Stimulated activated effector memory CD8-positive, alpha-beta T cell treated with anti-CD3 and anti-CD28 coated beads, Interleukin-12 subunit alpha, Interleukin-12 subunit beta, amount 100 ng/mL, for 72 hours (primary cell): ENCODE data around the gene SHANK2.
"Not testable (repeated sequence)": the region's sequence is repeated elsewhere in the genome, so short reads cannot be mapped to it uniquely, and the experiment has no call there.

Experiments used
- ATAC-seq: fragments of 150-1000 bp; cut with Tn5 transposase; 2 replicates; pipeline ENCODE4 v1.10.0; 2021
- DNase-seq, 2 donors: peaks; one replicate each; pipeline ENCODE4 v3.0.0; 2021 to 2022; ENCODE audit warnings: low spot score in 2 of 2
- H3K27ac Mint-ChIP-seq: one replicate; pipeline ENCODE4 v1.8.0; 2022; ENCODE audit warnings: mild to moderate bottlenecking, mixed read lengths
- H3K36me3 Mint-ChIP-seq: one replicate; pipeline ENCODE4 v1.8.0; 2022; ENCODE audit warnings: mild to moderate bottlenecking, mixed read lengths
- H3K4me1 Mint-ChIP-seq: one replicate; pipeline ENCODE4 v1.8.0; 2022; ENCODE audit warnings: mixed read lengths
- H3K4me3 Mint-ChIP-seq: one replicate; pipeline ENCODE4 v1.8.0; 2022; ENCODE audit warnings: mild to moderate bottlenecking, mixed read lengths
- H3K9me3 Mint-ChIP-seq: one replicate; pipeline ENCODE4 v1.8.0; 2022; ENCODE audit warnings: mixed read lengths

The SHANK2 gene

DNA sequence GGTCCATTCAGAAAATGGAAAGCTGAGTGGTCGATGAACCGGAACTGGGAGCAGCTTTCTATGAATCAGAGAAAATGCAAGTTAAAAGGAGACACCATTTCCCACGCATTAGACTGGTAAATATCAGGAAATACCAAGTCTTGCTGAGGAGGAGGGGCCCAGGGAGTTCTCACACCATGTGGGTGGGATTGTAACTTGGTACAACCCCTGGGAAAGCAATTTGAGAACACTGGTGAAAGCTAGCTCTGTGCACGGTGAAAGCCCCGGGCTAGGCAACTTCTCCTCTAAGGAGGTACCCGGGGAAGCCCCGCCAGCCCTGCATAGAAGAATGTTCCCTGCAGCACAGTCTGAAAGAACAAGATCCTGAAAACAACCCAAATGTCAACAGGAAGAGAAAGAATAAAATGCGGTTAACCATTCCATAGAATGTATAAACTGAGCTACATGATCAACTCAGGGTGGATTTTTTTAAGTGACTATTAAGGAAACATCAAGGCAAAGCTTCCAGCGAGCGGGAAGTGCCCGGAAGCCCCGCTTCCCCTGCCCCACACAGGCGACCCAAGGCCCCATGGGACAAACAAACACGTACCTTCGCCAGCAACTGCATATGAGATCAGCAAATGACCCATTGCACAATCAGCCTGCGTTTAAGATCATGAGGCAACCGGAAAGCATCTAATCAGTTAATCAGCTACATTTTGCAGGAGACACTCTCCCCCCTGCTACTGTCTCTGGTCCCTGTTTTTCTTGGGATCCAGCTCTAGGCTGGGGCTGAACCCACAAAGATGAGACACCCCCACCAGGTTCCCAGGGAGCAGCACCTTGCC is 11.3 kb downstream of the SHANK2 start:
- no peak for ATAC-seq
- DNase-seq: no peak
- no peaks in the 10 kb centered on the region for H3K36me3 Mint-ChIP-seq
- no peaks in the 10 kb centered on the region for H3K4me1 Mint-ChIP-seq
- H3K4me3 Mint-ChIP-seq: no peak overlapping the region
- H3K27ac Mint-ChIP-seq: no peak overlapping the region
- no peaks in the 10 kb centered on the region for H3K9me3 Mint-ChIP-seq

DNA sequence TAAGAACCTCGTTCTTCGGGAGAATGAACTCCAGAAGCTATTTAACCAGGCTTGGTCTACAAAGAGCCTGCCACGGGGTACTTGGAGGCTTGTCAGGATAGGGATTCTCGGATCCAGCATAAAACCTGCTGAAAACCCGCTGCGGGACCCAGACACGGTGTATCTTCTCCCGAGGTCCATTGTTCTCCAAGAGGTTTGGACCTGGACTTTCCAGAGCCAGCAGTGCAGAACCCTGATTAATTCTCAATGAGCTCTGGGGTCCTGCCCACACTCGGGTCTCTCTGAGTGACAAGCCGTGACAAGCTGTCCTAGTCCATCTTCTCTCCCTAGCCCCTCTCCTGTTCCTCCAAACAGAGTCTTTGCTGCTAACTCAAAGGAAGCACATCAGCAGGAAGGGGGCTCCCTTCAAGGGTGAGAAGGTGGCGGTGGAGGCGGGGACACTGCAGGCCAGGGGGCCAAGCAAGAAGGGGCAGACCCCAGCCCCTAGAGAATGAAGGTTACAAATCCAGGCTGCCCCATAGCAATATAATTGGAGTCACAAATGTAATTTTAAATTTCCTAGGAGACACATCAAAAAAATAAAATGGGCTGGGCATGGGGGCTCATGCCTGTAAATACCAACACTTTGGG is 12.2 kb downstream of the SHANK2 start:
- no peaks in the 10 kb centered on the region for H3K36me3 Mint-ChIP-seq
- ATAC-seq: no peak
- no peak overlapping the region for H3K27ac Mint-ChIP-seq

DNA sequence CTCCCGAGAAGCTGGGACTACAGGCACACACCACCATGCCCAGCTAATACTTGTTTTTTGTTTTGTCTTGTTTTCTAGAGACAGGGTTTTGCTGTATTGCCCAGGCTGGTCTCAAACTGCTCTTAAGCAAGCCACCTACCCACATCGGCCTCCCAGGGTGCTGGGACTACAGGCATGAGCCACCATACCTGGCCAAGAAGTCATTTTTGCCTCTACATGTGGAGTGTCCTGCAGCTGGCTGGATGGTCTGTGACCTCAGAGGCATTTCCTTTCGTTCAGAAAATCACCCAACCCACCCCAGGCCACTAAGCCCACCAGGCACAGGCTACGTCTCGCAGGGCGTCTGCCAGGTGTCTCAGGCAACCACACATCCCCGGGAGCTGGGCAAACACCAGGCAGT is 12.8 kb downstream of the SHANK2 start:
- Mint-ChIP-seq H3K4me3 (no peak overlapping the region), H3K36me3 (no peaks in the 10 kb centered on the region), H3K27ac (no peak overlapping the region), H3K4me1 (no peaks in the 10 kb centered on the region), H3K9me3 (no peaks in the 10 kb centered on the region)
- ATAC-seq (no peak), DNase-seq (no peak)

More for the DNA sequence above, 12.2 kb downstream of the SHANK2 start:
- Mint-ChIP-seq H3K4me3 (no peak overlapping the region), H3K4me1 (no peaks in the 10 kb centered on the region), H3K9me3 (no peaks in the 10 kb centered on the region)
- DNase-seq: no peak

DNA sequence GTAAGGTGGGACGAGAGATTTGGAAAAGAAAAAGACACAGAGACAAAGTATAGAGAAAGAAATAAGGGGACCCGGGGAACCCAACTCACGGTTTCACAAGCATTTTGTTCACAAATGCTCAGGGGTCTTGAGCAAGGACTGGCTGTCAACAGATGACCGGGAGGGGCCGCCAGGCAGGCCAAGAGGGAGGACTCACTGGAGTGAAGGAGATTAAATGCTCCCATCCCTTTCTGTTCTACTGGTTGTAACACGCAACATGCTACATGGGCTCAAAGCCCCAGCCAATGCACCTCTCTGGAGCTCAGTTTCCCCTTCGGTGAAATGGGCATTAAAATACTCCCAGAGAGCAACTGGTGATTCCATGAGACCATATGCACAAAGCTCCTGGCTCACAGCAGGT is 13.4 kb downstream of the SHANK2 start:
- no peak overlapping the region for H3K4me3 Mint-ChIP-seq
- H3K27ac Mint-ChIP-seq: no peak overlapping the region
- ATAC-seq: no peak
- H3K4me1 Mint-ChIP-seq: no peaks in the 10 kb centered on the region
- no peak for DNase-seq
- H3K36me3 Mint-ChIP-seq: no peaks in the 10 kb centered on the region
- H3K9me3 Mint-ChIP-seq: no peaks in the 10 kb centered on the region

DNA sequence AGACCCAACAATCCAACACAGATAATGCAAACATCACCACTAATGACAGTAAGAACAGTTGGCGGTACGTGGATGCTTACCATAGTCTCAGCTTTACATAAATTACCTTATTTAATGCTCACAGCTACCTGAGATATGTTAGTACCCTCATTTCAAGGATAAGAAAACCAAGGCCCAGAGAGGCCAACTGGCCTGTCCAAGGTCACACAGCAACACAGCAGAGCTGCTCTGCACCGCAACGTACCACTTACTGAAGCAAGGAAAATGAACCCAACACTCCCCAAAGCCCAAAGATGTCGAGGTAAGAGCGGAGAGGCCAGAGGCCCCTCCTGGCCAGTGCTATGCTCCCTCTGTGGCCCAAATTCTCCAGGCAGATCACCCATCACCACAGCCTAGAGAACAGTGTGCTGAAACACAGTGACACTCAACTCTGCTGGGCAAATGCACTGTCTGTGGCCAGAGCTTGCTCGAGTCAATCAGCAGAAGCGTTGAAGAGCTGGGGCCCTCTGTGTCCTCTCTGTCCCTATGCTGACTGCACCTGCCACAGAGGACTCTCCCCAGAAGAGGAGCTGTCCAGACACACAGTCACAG is 14.0 kb downstream of the SHANK2 start:
- no peak overlapping the region for H3K27ac Mint-ChIP-seq
- DNase-seq (no peak), ATAC-seq (no peak)
- H3K4me3 Mint-ChIP-seq: no peak overlapping the region
- no peaks in the 10 kb centered on the region for H3K9me3 Mint-ChIP-seq
- no peaks in the 10 kb centered on the region for H3K36me3 Mint-ChIP-seq
- H3K4me1 Mint-ChIP-seq: no peaks in the 10 kb centered on the region

DNA sequence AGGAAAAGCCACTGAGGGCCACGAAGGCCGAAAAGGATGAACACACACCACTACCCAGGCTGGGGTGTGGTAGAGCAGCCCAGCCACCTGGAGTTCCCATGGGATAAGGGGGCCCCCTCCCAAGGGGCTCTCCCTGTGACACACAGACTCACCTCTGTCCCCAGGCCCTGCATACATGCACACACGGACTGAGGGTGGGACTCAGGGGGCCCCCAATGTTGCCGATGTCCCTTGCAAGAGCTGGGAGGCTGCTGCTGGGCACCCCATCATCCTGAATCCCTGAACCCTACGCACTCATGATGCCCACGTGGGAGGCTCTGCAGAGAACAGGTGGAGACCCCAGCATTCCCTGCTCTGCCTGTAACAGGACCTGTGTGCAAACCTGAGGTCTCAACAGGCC is 14.5 kb downstream of the SHANK2 start:
- H3K4me1 Mint-ChIP-seq: no peaks in the 10 kb centered on the region
- ATAC-seq (no peak), DNase-seq (no peak)
- no peak overlapping the region for H3K4me3 Mint-ChIP-seq
- no peaks in the 10 kb centered on the region for H3K9me3 Mint-ChIP-seq
- no peak overlapping the region for H3K27ac Mint-ChIP-seq
- no peaks in the 10 kb centered on the region for H3K36me3 Mint-ChIP-seq

DNA sequence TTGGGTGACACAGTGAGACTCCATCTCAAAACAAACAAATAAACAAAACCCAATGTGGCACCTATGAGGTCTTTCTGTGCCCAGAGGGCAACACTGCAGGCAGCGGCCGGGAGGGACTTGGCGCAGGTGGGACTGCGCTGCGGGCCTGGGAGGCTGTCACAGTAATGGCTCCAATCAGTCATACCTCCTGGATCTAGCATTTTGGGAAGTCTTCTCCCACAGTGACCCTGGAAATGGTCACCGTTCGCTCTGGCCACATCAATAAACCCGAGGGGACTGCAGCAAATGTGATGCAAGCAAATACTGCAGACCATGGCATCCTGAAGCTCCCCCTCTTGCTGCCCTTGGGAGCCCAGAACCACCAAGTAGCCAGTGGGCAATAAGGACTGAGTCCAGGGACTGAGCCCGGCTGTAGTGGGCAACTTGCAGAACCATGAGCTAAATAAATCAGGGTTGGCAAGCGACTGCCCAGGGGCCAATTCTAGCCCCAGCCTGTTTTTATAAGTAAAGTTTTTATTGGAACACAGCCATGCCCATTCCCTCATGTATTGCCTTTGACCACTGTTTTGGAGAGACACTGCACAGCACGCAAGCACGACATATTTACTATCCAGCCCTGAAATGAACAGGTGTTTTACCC is 15.4 kb downstream of the SHANK2 start:
- H3K4me3 Mint-ChIP-seq: no peak overlapping the region
- DNase-seq (no peak), ATAC-seq (no peak)
- no peaks in the 10 kb centered on the region for H3K36me3 Mint-ChIP-seq
- H3K27ac Mint-ChIP-seq: no peak overlapping the region
- no peaks in the 10 kb centered on the region for H3K9me3 Mint-ChIP-seq
- H3K4me1 Mint-ChIP-seq: no peaks in the 10 kb centered on the region

- DNase-seq (no peak), ATAC-seq (no peak)
- no peak overlapping the region for H3K27ac Mint-ChIP-seq
- H3K4me1 Mint-ChIP-seq: no peaks in the 10 kb centered on the region
- H3K36me3 Mint-ChIP-seq: no peaks in the 10 kb centered on the region
- no peak overlapping the region for H3K4me3 Mint-ChIP-seq
- no peaks in the 10 kb centered on the region for H3K9me3 Mint-ChIP-seq
Observed at GRCh38 chr11:71235719-71236118, 16.7 kb downstream of the SHANK2 start.

DNA sequence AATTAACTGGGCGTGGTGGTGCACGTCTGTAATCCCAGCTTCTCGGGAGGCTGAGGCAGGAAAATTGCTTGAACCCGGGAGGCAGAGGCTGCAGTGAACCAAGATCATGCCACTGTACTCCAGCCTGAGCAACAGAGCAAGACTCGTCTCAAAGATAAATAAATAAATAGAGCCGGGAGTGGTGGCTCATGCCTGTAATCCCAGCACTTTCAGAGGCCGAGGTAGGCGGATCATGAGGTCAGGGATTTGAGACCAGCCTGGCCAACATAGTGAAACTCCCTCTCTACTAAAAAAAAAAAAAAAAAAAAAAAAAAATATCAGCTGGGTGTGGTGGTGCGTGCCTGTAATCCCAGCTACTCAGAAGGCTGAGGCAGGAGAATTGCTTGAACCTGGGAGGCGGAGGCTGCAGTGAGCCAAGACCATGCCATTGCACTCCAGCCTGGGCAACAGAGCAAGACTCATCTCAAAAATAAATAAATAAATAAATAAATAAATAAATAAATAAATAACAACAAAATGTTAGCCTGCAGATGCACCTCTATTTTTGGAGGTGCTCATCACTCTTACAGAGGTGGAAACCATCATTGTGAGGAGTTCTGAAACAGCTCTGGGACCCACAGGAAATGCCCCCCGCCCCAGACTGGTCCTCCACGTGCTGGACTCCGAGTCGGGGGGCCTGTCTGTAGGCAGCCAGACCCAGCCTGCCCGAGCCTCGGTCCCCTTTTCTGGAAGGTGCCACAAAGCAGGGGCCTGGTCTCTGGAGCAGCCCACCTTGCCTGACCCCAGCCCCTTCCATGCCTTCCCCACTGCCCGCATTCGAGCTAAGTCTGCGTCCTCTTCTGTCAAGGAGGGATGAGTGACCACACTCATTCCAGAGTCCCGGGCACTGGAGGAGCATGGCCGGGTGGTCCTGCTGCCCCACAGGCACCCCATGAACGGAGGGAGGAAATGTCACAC is 18.2 kb downstream of the SHANK2 start:
- DNase-seq, H3K4me1 Mint-ChIP-seq, H3K9me3 Mint-ChIP-seq, ATAC-seq, H3K27ac Mint-ChIP-seq, H3K4me3 Mint-ChIP-seq, H3K36me3 Mint-ChIP-seq: not testable (repeated sequence)

DNA sequence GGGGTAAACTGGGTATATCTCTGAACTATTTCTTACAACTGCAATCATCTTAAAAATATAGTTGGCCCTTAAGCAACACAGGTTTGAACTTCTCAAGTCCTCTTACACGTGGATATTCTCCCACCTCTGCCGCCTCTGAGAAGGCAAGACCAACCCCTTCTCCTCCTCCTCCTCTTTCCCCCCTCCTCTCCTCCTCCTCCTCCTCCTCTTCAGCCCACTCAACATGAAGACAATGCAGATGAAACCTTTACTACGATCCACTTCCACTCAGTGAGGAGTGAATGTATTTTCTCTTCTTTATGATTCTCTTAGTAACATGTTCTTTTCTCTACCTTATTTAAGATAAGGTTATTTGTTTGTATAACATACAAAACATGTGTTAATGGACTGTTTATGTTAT is 20.0 kb downstream of the SHANK2 start:
- H3K27ac Mint-ChIP-seq: no peak overlapping the region
- ATAC-seq: no peak
- peaks cover 6% of the 10 kb centered on the region for H3K9me3 Mint-ChIP-seq
- no peaks in the 10 kb centered on the region for H3K36me3 Mint-ChIP-seq
- no peak for DNase-seq
- H3K4me3 Mint-ChIP-seq: no peak overlapping the region
- no peaks in the 10 kb centered on the region for H3K4me1 Mint-ChIP-seq

DNA sequence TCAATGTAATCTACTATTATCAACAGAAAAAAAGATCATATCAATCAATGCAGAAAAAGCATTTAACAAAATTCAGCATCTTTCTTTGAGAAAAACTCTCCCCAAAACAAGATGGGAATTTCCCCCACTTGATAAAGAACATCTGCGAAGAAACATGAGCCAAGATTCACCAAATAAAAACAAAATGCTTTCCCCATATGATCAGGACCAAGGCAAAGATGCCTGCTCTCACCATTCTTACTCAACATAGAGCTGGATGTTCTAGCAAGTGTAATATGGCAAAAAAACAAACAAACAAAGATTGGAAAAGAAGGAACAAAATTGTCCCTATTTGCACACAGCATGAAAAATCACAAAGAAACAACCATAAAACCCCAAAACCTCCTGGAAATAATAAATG is 23.4 kb downstream of the SHANK2 start:
- no peak for ATAC-seq
- Mint-ChIP-seq H3K36me3 (no peaks in the 10 kb centered on the region), H3K4me3 (no peak overlapping the region), H3K9me3 (peaks cover 18% of the 10 kb centered on the region), H3K4me1 (no peaks in the 10 kb centered on the region), H3K27ac (no peak overlapping the region)
- no peak for DNase-seq

DNA sequence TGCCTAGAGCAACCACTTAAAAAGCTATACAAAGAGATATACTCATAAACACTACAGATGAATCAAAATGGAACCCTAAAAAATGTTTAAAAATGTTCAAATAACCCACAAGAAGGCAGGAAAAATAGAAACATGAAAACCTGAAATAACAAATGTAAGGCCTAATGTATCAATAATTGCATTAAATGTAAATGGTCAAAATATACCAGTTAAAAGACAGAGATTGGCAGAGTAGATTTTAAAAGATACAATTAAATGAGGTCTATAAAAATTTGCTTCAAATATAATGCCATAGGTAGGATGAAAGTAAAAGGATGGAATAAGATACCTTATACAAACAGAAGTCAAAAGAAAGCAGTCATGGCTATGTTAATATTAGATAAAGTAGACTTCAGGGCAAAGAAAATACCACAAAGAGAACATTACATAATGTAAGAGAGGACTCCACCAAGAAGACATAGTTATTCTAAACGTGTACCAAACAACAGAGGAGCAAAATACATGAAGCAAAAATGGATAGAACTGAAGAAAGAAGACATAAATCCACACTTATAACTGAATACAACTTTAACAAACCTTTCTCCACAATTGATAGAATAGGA is 25.2 kb downstream of the SHANK2 start:
- ATAC-seq (no peak), DNase-seq (no peak)
- H3K27ac Mint-ChIP-seq: no peak overlapping the region
- H3K9me3 Mint-ChIP-seq: peaks cover 18% of the 10 kb centered on the region
- no peaks in the 10 kb centered on the region for H3K4me1 Mint-ChIP-seq
- H3K4me3 Mint-ChIP-seq: no peak overlapping the region
- no peaks in the 10 kb centered on the region for H3K36me3 Mint-ChIP-seq

DNA sequence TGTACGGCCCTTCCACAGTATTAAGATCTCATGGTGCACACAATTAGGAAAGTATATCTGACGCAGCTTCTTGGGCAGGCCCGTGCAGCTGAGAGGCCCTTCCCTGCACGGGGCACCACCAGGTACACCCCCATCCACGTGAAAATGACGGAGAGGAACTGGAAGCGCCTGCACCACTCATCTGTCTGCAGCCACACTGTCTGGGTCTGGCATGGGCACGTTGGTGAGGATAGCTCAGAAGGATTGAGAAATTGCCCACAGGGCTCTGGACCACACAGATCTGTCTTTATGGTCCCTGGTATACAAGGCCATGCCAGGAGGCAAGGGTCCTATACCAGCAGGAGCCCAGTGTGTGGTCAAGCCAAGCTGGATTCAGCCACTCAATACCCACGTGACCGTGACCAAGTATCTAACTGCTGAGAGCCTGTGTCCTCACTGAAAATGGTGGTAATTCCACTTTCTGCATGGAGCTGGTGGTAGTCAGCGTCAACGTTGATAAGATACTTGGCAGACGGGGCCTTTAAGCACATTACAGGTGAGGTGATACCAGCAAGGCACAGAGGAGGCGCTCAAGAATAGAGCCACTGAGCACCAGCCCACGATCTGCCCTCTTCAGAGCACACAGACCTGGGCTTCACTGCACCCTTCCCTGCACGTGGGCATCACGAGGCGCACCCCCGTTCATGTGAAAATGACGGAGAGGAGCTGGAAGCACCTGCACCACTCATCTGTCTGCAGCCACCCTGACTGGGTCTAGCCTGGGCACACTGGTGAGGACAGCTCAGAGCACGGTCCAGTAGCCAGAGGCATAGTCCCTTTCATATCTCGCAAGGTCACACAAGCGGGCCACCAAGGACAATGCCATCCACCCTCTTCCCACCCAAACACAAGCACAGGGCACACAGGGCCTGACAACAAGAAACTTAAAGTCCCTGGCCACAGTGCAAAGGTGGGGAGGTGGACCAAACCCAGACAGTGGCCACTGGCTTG is 28.4 kb downstream of the SHANK2 start:
- DNase-seq: no peak
- no peaks in the 10 kb centered on the region for H3K36me3 Mint-ChIP-seq
- H3K4me1 Mint-ChIP-seq: no peaks in the 10 kb centered on the region
- H3K4me3 Mint-ChIP-seq: no peak overlapping the region
- peaks cover 18% of the 10 kb centered on the region for H3K9me3 Mint-ChIP-seq
- no peak overlapping the region for H3K27ac Mint-ChIP-seq
- ATAC-seq: no peak

DNA sequence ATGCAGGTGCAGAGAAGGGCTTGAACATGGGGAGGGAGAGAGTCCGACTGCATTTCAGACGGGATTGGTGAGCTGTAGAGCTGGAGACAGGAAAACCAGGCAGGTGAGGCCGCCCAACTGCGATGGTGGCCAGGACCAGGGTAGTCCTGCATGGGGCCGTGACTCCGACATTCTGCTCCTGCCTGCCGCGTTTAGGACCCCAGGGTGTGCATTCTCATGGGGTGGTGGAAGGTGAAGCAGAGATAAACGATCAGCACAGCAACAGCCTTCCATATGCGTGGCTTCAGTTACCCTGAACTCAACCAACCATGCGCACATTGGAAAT is 29.3 kb downstream of the SHANK2 start:
- ATAC-seq (no peak), DNase-seq (no peak)
- H3K36me3 Mint-ChIP-seq: no peaks in the 10 kb centered on the region
- H3K4me3 Mint-ChIP-seq: no peak overlapping the region
- H3K4me1 Mint-ChIP-seq: no peaks in the 10 kb centered on the region
- H3K9me3 Mint-ChIP-seq: peaks cover 18% of the 10 kb centered on the region
- no peak overlapping the region for H3K27ac Mint-ChIP-seq
